NCI-H226 (cell line): Measurements from ENCODE around the gene CABP2.
"Not testable (repeated sequence)": the region's sequence is repeated elsewhere in the genome, so short reads cannot be mapped to it uniquely, and the experiment has no call there.

Experiments
- DNase-seq: peaks from one replicate; pipeline ENCODE4 v3.0.0-alpha.2; 2015

Gene CABP2

GRCh38 chr11:67493548-67494370 is 29.5 kb downstream of the CABP2 start:
- no peak for DNase-seq

GRCh38 chr11:67492801-67493547 is 30.3 kb downstream of the CABP2 start:
- DNase-seq: no peak

GRCh38 chr11:67492069-67492727 is 31.0 kb downstream of the CABP2 start:
- no peak for DNase-seq

- DNase-seq: no peak
Measured at GRCh38 chr11:67491276-67492068, 31.8 kb downstream of the CABP2 start.

GRCh38 chr11:67490727-67491065 is 32.5 kb downstream of the CABP2 start:
- DNase-seq: no peak

GRCh38 chr11:67489885-67490726 is 33.1 kb downstream of the CABP2 start:
- DNase-seq: no peak

GRCh38 chr11:67489203-67489884 is 33.9 kb downstream of the CABP2 start:
- no peak for DNase-seq

GRCh38 chr11:67486481-67487195 is 36.6 kb downstream of the CABP2 start:
- DNase-seq: no peak

GRCh38 chr11:67485873-67486361 is 37.3 kb downstream of the CABP2 start:
- DNase-seq: not testable (repeated sequence)

GRCh38 chr11:67484847-67485311 is 38.4 kb downstream of the CABP2 start:
- no peak for DNase-seq

GRCh38 chr11:67483831-67484665 is 39.2 kb downstream of the CABP2 start:
- DNase-seq: no peak

GRCh38 chr11:67482827-67483798 is 40.1 kb downstream of the CABP2 start, which contains the start of gene AIP:
Gene AIP (plus strand): TSS chr11:67483026. CDS start chr11:67483159, 133 bp downstream.
- DNase-seq: peak; percentile 97

GRCh38 chr11:67482275-67482826 is 40.9 kb downstream of the CABP2 start:
- no peak for DNase-seq

GRCh38 chr11:67477344-67478050 is 45.7 kb downstream of the CABP2 start:
- DNase-seq: not testable (repeated sequence)

- DNase-seq: not testable (repeated sequence)
Measured at GRCh38 chr11:67476692-67477091, 46.6 kb downstream of the CABP2 start.

GRCh38 chr11:67472882-67473281 is 50.4 kb downstream of the CABP2 start:
- no peak for DNase-seq
